Peyer's patch (tissue), 4 donors: Measurements from ENCODE around the gene TRAF3IP3.

Source experiments
- CTCF ChIP-seq, 6 experiments: fragments of 450-650 bp in 4 of 6; fragments of 200-600 bp in 2 of 6; sonication (generic) in 1 of 6; IDR thresholded peaks; one replicate each; pipeline ENCODE4 v1.5.1; 2017 to 2019; ENCODE audit warnings: antibody characterized with exemption in 6 of 6, mild to moderate bottlenecking in 3 of 6, moderate library complexity in 1 of 6
- POLR2A ChIP-seq, 2 donors: fragments of 450-650 bp; IDR thresholded peaks; one replicate each; pipeline ENCODE4 v1.5.1; 2017; ENCODE audit warnings: antibody characterized with exemption in 2 of 2, mild to moderate bottlenecking in 2 of 2, moderate library complexity in 2 of 2

GRCh38 chr1:209815931-209816341, 60.1 kb downstream of the TRAF3IP3 start:
- no peak for TF ChIP-seq CTCF (IDR thresholded peaks at IDR 0.05)
- no peak for TF ChIP-seq POLR2A (IDR thresholded peaks at IDR 0.05)
